ENCODE results near the gene TDP1.

DNA sequence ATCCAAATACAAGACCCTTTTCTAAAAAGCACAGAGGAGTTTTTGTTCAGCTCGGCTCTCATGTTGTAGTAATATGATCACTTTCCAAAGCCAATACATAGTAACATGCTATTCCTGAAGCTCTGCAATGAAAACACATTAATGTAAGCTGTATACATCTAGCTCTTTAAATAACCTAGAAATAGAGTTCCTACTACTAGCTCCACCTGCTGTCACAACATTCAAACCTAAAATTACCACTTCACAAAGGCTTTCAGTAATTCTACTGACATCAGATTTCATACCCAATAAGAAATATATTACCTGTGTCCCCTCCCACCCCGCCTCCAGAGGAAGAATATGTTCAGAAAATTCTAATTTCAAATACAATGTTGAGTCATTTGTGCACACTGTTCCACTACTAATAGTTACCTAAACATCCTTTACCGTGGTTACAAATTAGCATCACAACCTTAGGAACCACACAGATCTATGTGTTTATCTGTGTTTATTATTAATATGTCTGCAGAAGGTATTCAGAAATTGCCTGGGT lies 19.0 kb upstream of the TDP1 start:
- TF ChIP-seq, protein P1, sequence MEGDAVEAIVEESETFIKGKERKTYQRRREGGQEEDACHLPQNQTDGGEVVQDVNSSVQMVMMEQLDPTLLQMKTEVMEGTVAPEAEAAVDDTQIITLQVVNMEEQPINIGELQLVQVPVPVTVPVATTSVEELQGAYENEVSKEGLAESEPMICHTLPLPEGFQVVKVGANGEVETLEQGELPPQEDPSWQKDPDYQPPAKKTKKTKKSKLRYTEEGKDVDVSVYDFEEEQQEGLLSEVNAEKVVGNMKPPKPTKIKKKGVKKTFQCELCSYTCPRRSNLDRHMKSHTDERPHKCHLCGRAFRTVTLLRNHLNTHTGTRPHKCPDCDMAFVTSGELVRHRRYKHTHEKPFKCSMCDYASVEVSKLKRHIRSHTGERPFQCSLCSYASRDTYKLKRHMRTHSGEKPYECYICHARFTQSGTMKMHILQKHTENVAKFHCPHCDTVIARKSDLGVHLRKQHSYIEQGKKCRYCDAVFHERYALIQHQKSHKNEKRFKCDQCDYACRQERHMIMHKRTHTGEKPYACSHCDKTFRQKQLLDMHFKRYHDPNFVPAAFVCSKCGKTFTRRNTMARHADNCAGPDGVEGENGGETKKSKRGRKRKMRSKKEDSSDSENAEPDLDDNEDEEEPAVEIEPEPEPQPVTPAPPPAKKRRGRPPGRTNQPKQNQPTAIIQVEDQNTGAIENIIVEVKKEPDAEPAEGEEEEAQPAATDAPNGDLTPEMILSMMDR (conservative IDR thresholded peaks at IDR 0.05; ENCODE audit: low read length), result peak; percentile 60
- TF ChIP-seq EZH2phosphoT487 (IDR thresholded peaks at IDR 0.05; ENCODE audit: borderline replicate concordance, low read depth, low read length), result no peak
